Stimulated activated memory B cell treated with anti-CD40 and anti-IgM and Interleukin-4, amounts not matched to agents 10 μg/mL and 1 μg/mL and 100 μg/mL, for 72 hours (primary cell): ENCODE data around the gene NHLRC2.

Source experiments
- ATAC-seq: fragments of 150-1000 bp; cut with Tn5 transposase; 2 replicates; pipeline ENCODE4 v1.10.0; 2021
- H3K27ac Mint-ChIP-seq: one replicate; pipeline ENCODE4 v1.8.0; 2022; ENCODE audit warnings: mild to moderate bottlenecking, mixed read lengths
- H3K27me3 Mint-ChIP-seq: one replicate; pipeline ENCODE4 v1.8.0; 2022; ENCODE audit warnings: mixed read lengths
- H3K36me3 Mint-ChIP-seq: one replicate; pipeline ENCODE4 v1.8.0; 2022; ENCODE audit warnings: mixed read lengths
- H3K4me1 Mint-ChIP-seq: one replicate; pipeline ENCODE4 v1.8.0; 2022; ENCODE audit warnings: mixed read lengths
- H3K4me3 Mint-ChIP-seq: one replicate; pipeline ENCODE4 v1.8.0; 2022; ENCODE audit warnings: mild to moderate bottlenecking, moderate library complexity, mixed read lengths
- H3K9me3 Mint-ChIP-seq: one replicate; pipeline ENCODE4 v1.8.0; 2022; ENCODE audit warnings: mixed read lengths

NHLRC2 gene

DNA sequence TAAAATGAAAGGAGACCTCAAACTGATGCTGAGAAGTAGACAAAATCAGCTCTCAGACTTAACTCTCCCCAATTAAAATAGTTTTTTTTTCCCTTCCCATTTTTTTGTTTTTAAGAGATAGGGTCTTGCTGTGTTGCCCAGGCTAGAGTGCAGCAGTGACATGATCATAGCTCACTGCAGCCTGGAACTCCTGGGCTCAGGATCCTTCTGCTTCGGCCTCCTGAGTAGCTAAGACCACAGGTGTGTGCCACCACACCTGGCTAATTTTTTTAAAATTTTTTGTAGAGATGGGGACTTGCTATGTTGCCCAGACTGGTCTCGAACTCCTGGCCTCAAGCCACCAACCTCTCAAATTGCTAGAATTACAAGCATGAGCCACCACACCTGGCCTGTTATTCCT lies 61.1 kb downstream of the NHLRC2 start:
- peaks cover 17% of the 10 kb centered on the region for H3K36me3 Mint-ChIP-seq
- H3K4me1 Mint-ChIP-seq = peaks cover 7% of the 10 kb centered on the region
- no peaks in the 10 kb centered on the region for H3K27me3 Mint-ChIP-seq
- no peak overlapping the region for H3K27ac Mint-ChIP-seq
- ATAC-seq = no peak
- no peak overlapping the region for H3K4me3 Mint-ChIP-seq
- H3K9me3 Mint-ChIP-seq = peaks cover 3% of the 10 kb centered on the region

DNA sequence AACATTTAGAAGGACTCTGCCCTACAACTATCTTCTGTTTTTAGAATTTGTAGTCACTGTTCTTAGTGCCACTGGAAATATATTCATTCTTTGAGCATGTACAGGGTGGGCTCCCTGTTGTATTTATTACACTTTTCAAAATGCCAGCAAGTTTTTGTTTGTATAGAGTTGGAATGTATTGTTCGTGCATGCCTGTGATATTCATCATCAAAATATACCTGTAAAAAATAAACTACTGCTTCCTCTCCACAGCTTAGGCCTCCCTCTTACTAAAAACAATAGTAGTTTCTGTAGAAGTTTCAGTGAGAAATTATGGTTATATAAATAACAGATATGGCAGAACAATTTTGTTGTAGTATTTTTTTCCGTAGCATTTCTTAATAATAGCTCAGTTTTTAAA lies 61.6 kb downstream of the NHLRC2 start:
- no peak for ATAC-seq
- Mint-ChIP-seq H3K4me1 (peaks cover 7% of the 10 kb centered on the region), H3K9me3 (peaks cover 3% of the 10 kb centered on the region), H3K27ac (no peak overlapping the region), H3K27me3 (no peaks in the 10 kb centered on the region), H3K36me3 (peaks cover 17% of the 10 kb centered on the region), H3K4me3 (no peak overlapping the region)

DNA sequence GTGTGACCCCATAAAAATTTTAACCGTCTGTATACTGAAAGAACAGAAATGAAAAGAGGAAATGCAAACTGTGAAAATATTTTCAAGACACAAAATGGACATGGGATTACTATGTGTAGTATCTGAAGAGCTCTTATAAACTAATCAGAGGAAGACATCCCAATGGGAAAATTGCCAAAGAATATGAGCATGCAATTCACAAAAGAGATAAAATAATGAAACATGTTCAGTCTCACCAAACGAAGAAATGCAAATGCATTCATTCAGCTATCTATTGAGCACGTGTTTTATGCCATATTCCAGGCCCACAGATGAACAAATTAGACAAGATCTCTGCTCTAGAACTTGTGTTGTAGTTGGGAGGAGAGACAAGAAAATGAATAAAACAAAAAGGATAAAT lies 63.2 kb downstream of the NHLRC2 start:
- Mint-ChIP-seq H3K4me1 (peaks cover 9% of the 10 kb centered on the region), H3K4me3 (no peak overlapping the region), H3K27ac (no peak overlapping the region), H3K36me3 (peaks cover 11% of the 10 kb centered on the region), H3K27me3 (no peaks in the 10 kb centered on the region), H3K9me3 (peaks cover 3% of the 10 kb centered on the region)
- ATAC-seq = no peak

DNA sequence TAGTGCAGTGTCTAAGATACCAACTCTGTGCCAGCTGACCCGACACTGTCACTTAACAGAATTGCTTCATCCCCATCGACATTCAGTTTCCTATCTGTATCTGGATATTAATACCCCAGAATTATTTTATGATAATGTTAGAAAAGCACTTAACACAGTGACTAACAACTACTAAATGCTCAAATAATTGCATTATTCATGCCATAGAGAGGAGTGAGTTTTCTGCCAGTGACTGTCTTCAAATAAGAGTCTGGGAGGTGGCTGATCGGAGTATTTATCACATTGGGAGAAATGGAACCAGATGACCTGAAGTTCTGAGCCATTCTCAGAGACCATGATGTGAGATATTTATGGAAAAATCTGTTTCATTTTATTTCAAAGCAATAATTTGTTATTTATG lies 65.7 kb downstream of the NHLRC2 start:
- H3K9me3 Mint-ChIP-seq = peaks cover 5% of the 10 kb centered on the region
- H3K4me1 Mint-ChIP-seq = peaks cover 19% of the 10 kb centered on the region
- peaks cover 9% of the 10 kb centered on the region for H3K27me3 Mint-ChIP-seq
- peaks cover 9% of the 10 kb centered on the region for H3K36me3 Mint-ChIP-seq
- no peak for ATAC-seq
- no peak overlapping the region for H3K4me3 Mint-ChIP-seq
- no peak overlapping the region for H3K27ac Mint-ChIP-seq

DNA sequence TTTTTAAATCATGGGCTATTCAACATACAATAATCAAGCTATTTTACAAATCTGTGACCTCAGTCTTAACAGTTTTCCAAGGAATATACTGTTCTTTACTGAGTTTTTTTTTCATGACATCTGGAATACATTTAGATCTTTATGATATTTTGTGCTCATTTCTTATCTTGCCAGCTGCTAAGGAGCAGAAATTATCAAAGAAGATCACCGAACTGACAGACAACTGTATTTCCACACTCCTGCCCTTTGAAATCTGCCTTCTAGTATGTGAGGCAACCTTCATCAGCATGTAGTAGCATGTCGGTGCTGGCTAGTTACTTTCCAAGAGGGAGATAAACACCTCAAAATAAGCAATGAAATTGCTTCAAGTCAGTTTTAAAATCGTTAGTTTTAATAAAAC lies 66.4 kb downstream of the NHLRC2 start:
- ATAC-seq = no peak
- Mint-ChIP-seq H3K4me1 (peaks cover 19% of the 10 kb centered on the region), H3K9me3 (peaks cover 5% of the 10 kb centered on the region), H3K36me3 (peaks cover 9% of the 10 kb centered on the region), H3K27me3 (peaks cover 9% of the 10 kb centered on the region), H3K27ac (no peak overlapping the region), H3K4me3 (no peak overlapping the region)

DNA sequence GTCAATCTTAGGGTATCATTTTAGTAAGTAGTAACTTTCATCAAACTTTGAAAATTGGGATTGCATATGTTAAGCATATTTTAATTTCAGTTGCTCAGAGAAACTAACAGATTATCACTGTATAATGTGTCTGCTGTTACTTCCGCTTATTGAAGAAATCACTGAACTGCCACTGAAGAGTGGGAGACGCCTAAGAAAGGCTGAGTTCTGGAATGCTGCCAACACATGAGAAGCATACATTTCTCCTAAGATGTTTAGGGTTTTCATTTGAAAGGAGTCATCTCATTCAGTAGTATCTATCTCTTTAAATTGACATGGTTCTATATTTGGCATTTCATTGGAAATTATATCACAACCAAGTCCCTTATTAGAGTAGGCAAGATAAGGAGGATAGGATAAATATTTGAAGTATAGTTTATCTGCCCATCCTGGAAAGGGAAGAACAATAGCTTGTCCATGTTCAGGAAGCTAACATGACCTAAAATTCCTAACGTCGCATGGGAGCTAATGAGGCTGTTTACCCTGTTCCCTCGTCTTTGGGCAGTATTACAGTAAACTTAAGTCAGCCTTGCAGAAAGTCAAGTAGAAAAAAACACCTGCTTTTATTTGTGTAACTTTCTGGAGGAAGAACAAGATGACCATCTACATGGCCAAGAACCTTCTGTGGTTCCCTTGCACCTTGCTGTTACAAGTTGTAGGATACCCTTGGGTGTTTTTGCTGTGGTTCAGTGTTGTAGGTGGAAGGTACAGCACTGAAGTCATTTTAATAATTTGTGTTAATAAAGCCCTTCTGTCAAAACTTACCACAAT lies 67.3 kb downstream of the NHLRC2 start:
- peaks cover 9% of the 10 kb centered on the region for H3K27me3 Mint-ChIP-seq
- peaks cover 9% of the 10 kb centered on the region for H3K36me3 Mint-ChIP-seq
- peaks cover 5% of the 10 kb centered on the region for H3K9me3 Mint-ChIP-seq
- ATAC-seq = no peak
- no peak overlapping the region for H3K27ac Mint-ChIP-seq
- no peak overlapping the region for H3K4me3 Mint-ChIP-seq
- H3K4me1 Mint-ChIP-seq = peaks cover 19% of the 10 kb centered on the region

DNA sequence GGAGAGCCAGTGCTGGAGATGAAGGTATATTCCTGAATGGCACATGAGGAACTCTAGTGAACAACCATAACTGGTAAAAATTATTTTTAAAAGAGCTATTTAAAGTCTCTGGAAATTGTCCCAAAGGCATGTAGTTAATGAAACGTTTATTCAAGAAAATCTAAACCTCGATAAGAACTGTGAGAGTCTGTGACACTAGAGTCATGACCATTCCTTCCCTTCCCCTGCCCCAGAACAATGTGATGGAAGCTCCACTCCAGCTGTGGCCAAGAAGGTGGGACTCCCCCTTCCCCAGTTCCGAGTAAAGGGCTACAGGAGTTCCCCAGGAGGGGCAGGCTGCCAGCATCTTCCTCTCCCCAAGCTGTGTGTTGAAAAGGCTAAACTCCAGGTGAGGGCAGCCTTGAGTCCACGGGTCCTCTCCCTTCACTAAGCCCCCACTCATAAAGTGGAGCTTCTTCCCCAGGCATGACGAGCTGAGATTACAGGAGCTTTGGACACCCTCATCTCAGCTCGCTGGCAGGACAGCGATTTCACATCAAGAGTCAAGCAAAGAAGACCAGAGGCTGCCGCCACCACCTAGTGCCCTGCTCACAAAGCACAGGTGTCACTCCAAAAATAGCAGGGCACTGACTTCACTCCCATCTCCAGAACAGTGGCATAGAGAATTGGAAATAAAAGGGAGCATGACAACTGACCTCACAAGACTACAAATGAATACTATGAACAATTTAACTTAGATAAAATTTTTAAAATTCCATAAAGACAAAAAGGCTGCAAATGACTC lies 68.5 kb downstream of the NHLRC2 start:
- peaks cover 2% of the 10 kb centered on the region for H3K9me3 Mint-ChIP-seq
- ATAC-seq = peak; percentile 41
- H3K36me3 Mint-ChIP-seq = peaks cover 1% of the 10 kb centered on the region
- H3K4me1 Mint-ChIP-seq = peaks cover 19% of the 10 kb centered on the region
- H3K4me3 Mint-ChIP-seq = no peak overlapping the region
- peaks cover 9% of the 10 kb centered on the region for H3K27me3 Mint-ChIP-seq
- no peak overlapping the region for H3K27ac Mint-ChIP-seq

DNA sequence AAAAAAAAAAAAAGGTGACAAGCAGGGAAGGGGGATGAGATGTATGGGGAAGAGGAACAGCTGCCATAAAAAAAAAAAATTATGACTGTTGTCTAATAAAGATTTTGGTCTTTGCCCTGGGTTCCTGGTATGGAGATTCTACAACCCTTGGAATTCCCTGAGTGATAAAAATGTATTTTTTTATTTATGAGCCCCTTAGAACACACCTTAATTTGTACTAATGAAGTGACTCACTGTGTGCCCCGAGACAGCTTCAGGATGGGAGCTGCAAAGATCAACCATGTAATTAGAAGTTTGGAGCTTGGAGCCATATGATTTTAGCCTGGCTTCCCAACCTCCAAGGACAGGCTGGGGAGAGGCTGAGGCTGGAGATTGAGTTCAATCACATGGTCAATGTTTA lies 69.7 kb downstream of the NHLRC2 start:
- peaks cover 16% of the 10 kb centered on the region for H3K4me1 Mint-ChIP-seq
- no peak overlapping the region for H3K27ac Mint-ChIP-seq
- ATAC-seq = no peak
- no peak overlapping the region for H3K4me3 Mint-ChIP-seq
- peaks cover 19% of the 10 kb centered on the region for H3K27me3 Mint-ChIP-seq
- H3K9me3 Mint-ChIP-seq = peaks cover 2% of the 10 kb centered on the region
- no peaks in the 10 kb centered on the region for H3K36me3 Mint-ChIP-seq

DNA sequence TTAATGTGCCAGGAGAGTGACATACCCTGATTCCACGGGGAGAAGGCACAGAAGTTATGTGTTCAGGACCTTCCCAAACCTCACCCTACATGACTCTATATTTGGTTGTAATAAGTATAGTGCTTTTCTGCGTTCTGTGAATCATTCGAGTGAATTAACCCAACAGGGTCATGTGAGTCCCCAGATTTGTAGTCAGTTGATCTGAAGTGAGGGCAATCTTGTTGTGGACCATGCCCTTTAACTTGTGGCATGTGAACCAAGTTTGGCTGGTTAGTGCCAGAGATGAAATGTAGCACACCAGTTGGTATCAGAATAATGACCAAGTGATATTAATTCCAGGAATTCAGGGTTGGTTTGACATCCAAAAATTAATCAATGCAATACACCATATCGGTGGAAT lies 70.2 kb downstream of the NHLRC2 start:
- peaks cover 16% of the 10 kb centered on the region for H3K4me1 Mint-ChIP-seq

DNA sequence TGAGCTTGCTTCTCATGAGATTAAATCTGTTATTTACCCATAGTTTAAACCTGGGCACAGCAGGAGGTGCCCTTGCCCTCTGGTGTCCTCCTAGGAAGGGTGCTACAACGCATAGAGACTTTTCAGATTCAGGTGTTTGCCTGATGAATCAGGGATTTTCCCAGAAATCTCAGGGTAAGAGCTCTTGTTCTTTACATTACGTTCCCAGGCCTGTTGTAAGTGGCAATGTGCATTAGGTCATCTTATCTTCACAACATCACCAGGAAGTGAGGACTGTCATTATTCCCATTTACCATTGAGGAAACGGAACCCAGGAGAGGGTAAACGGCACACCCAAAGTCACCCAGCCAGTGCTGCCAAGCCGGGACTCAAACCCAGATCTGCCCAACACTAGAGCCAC lies 73.0 kb downstream of the NHLRC2 start:
- Mint-ChIP-seq H3K27me3 (peaks cover 32% of the 10 kb centered on the region), H3K4me1 (peaks cover 15% of the 10 kb centered on the region), H3K4me3 (no peak overlapping the region), H3K27ac (no peak overlapping the region), H3K9me3 (peaks cover 2% of the 10 kb centered on the region), H3K36me3 (no peaks in the 10 kb centered on the region)
- ATAC-seq = no peak

More for the DNA sequence above, 70.2 kb downstream of the NHLRC2 start:
- Mint-ChIP-seq H3K27me3 (peaks cover 24% of the 10 kb centered on the region), H3K36me3 (no peaks in the 10 kb centered on the region), H3K9me3 (peaks cover 2% of the 10 kb centered on the region), H3K4me3 (no peak overlapping the region), H3K27ac (no peak overlapping the region)
- no peak for ATAC-seq

DNA sequence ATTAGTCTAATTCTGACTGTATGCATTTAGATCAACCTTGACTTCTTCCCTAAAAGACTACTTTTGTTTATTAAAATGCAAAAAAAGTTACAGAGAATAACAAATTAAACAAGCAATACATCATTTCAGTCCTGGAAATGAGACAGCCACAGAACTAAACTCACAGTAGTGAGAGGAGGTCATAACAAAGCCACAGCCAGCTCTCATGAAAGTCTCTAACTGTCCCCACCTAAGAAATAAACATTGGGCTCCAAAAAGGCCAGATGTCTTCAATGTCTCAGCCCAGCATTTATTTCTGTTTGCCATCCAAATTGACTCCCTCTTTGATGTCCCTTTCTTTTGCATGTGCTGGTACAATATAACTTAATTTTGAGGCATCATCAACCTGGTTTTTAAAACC lies 74.4 kb downstream of the NHLRC2 start:
- peaks cover 4% of the 10 kb centered on the region for H3K4me1 Mint-ChIP-seq
- H3K9me3 Mint-ChIP-seq = peaks cover 2% of the 10 kb centered on the region
- no peaks in the 10 kb centered on the region for H3K36me3 Mint-ChIP-seq
- no peak for ATAC-seq
- H3K27me3 Mint-ChIP-seq = peaks cover 23% of the 10 kb centered on the region
- no peak overlapping the region for H3K4me3 Mint-ChIP-seq
- no peak overlapping the region for H3K27ac Mint-ChIP-seq

DNA sequence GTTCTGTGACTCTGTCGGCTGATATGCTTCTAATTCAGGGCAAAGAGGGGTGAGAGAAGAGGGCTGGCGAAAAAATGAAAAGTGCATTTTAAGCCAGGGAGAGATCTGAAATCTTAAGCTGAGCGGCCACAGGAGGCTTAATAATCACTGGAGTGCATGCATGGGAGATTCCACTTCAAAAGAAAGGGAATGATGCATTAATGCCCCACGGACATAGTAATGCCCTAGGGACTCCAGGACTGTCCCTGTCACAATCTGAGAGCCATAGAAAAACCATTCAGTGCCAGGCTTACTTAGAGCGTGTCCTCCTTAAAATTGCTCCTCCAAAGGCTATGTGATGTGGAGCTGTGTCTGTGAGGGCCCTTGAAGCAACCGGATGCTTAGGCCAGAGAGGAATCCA lies 75.1 kb downstream of the NHLRC2 start:
- H3K9me3 Mint-ChIP-seq = peaks cover under 1% of the 10 kb centered on the region
- ATAC-seq = no peak
- H3K4me1 Mint-ChIP-seq = peaks cover 4% of the 10 kb centered on the region
- H3K27me3 Mint-ChIP-seq = peaks cover 23% of the 10 kb centered on the region
- no peak overlapping the region for H3K27ac Mint-ChIP-seq
- H3K36me3 Mint-ChIP-seq = no peaks in the 10 kb centered on the region
- H3K4me3 Mint-ChIP-seq = no peak overlapping the region

DNA sequence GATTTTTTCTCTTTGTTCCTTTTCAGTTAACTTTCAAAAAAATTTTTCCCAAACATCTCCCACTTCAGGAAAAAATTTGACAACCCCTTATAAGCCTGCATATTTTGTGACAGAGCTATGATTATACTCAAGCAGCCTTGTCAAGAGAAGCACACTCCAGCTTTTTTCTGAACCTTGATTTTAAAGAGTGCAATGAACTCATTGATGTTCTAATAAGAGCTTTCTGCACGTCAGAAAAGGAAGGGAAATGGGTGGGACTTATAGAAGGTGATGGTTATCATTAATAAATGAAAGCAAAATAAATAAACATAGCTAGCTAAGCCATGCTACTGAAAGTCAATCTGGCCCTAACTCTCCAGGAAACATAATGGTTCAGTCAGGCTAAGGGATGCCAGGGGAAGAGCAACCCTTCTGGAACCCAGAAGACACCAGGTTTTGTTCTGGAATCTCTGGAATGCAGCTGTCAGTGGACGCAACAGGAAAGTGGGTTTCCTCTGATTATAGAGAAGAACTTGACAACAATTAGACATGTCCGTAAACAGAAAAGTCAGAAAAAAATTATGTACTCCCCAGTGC lies 76.1 kb downstream of the NHLRC2 start:
- ATAC-seq = no peak
- Mint-ChIP-seq H3K27me3 (peaks cover 23% of the 10 kb centered on the region), H3K9me3 (no peaks in the 10 kb centered on the region), H3K4me3 (no peak overlapping the region), H3K27ac (no peak overlapping the region), H3K36me3 (no peaks in the 10 kb centered on the region), H3K4me1 (peaks cover 4% of the 10 kb centered on the region)

DNA sequence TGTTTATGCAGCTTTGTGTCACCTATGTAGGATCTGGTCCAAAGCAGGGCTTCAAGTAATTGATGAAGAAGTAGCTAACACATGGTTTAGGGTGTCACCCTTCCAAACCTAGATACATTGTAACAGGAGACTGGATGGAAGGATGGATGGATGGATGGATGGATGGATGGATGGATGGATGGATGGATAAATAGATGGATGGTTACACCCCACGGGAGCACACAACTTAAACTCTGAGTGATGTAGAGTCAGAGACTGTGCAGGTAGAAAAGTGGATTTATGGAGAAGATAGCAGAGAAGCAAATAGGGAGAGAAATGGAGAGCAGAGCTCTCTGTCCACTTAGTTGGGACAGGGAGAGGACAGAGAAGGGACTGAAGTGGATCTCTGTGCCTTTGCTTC lies 78.4 kb downstream of the NHLRC2 start:
- H3K4me1 Mint-ChIP-seq = peaks cover 4% of the 10 kb centered on the region
- ATAC-seq = no peak

DNA sequence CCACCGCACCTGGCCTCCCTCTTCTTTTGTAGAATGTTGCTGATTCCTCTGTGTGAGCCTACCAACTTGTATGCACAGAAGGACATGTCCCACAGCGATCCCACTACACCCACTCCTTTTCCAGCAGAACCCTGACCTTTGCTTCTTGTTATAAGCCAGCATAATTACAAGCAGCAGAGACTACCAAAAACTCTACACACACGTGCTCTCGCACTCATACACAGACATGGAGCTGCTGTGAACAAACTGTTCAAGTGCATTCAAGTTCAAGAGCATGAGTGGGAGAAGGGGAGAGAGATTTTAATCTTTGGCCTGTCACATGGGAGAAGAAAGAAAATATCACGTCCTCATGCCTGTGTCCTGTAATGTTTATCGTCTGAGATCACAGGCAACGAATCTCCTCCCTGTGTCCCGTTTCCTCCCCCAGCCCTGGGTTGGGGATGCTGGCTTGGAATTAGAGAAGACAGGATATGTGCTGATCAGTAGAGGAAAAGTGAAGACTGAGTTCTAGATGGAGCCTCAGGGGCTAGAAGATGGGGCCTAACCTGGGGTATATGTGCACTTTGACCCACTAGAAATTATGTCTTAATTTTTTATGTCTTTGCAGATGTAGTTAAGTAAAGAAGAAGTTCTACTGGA lies 79.6 kb downstream of the NHLRC2 start:
- Mint-ChIP-seq H3K27ac (no peak overlapping the region), H3K4me1 (peaks cover 4% of the 10 kb centered on the region), H3K4me3 (no peak overlapping the region), H3K9me3 (no peaks in the 10 kb centered on the region), H3K36me3 (no peaks in the 10 kb centered on the region), H3K27me3 (peaks cover 27% of the 10 kb centered on the region)
- no peak for ATAC-seq

More for the DNA sequence above, 78.4 kb downstream of the NHLRC2 start:
- Mint-ChIP-seq H3K4me3 (no peak overlapping the region), H3K27me3 (peaks cover 24% of the 10 kb centered on the region), H3K9me3 (no peaks in the 10 kb centered on the region), H3K27ac (no peak overlapping the region), H3K36me3 (no peaks in the 10 kb centered on the region)
